Esophagus muscularis mucosa (tissue), 4 donors: ENCODE data around the gene MAPK4.
"Not testable (repeated sequence)": the region's sequence is repeated elsewhere in the genome, so short reads cannot be mapped to it uniquely, and the experiment has no call there.

Source experiments
- EP300 ChIP-seq: sonication (generic); formaldehyde crosslinking; IDR thresholded peaks from one replicate; pipeline ENCODE4 v1.6.1; 2017; ENCODE audit warnings: antibody characterized with exemption
- POLR2A ChIP-seq: fragments of 450-650 bp; IDR thresholded peaks from one replicate; pipeline ENCODE4 v1.6.1; 2017; ENCODE audit warnings: antibody characterized with exemption, moderate library complexity, mild to moderate bottlenecking, low read depth
- POLR2AphosphoS5 ChIP-seq, 2 donors: sonication (generic); formaldehyde crosslinking; IDR thresholded peaks; one replicate each; pipeline ENCODE4 v1.6.1; 2017; ENCODE audit warnings: antibody characterized with exemption in 2 of 2
- TF ChIP-seq, protein P1 (sequence below), 3 experiments: fragments of 200-600 bp in 2 of 3; fragments of 450-650 bp in 1 of 3; sonication (generic) in 2 of 3; IDR thresholded peaks; one replicate each; pipeline ENCODE4 v1.5.1; 2017 to 2019; ENCODE audit warnings: antibody characterized with exemption in 3 of 3, mild to moderate bottlenecking in 2 of 3, moderate library complexity in 1 of 3

DNA sequence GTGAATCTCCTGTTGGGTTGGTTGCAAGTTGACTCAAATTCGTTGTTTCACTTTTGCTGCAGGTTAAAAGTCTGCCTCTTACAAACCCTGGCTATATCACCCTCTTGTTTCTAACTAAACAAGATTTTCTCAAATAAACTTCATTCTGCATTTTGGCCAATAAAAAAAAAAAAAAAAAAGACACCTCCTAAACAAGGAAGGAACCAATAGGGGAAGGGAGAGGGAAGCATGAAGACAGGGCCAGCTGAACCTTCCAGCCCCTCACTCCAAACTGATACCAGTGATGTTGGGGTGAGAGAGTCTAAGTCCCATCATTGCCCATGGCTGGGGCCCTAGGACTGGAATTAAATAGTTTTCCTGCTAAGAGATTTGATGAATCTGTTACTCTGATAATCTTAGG, 2.4 kb downstream of the MAPK4 start:
- TF ChIP-seq, protein P1, sequence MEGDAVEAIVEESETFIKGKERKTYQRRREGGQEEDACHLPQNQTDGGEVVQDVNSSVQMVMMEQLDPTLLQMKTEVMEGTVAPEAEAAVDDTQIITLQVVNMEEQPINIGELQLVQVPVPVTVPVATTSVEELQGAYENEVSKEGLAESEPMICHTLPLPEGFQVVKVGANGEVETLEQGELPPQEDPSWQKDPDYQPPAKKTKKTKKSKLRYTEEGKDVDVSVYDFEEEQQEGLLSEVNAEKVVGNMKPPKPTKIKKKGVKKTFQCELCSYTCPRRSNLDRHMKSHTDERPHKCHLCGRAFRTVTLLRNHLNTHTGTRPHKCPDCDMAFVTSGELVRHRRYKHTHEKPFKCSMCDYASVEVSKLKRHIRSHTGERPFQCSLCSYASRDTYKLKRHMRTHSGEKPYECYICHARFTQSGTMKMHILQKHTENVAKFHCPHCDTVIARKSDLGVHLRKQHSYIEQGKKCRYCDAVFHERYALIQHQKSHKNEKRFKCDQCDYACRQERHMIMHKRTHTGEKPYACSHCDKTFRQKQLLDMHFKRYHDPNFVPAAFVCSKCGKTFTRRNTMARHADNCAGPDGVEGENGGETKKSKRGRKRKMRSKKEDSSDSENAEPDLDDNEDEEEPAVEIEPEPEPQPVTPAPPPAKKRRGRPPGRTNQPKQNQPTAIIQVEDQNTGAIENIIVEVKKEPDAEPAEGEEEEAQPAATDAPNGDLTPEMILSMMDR (IDR thresholded peaks at IDR 0.05): not testable (repeated sequence)
- not testable (repeated sequence) for TF ChIP-seq POLR2AphosphoS5 (IDR thresholded peaks at IDR 0.05); POLR2A; EP300
